NB4 (cell line): ENCODE results near the gene PRKCE.

Experiments used
- DNase-seq: peaks from one replicate; pipeline ENCODE4 v3.0.0; 2010; ENCODE audit warnings: low read depth
- H3K4me3 ChIP-seq: one replicate; pipeline ENCODE4 v1.5.1; 2011; ENCODE audit warnings: mild to moderate bottlenecking, low read depth, low read length, moderate library complexity
- MYC ChIP-seq: IDR thresholded peaks from 2 replicates; pipeline ENCODE4 v1.6.1; 2011; ENCODE audit warnings: low read depth, low read length
- POLR2A ChIP-seq: IDR thresholded peaks from 2 replicates; pipeline ENCODE4 v1.6.1; 2011; ENCODE audit warnings: mild to moderate bottlenecking; ENCODE audit not compliant: insufficient read length; ENCODE audit errors: extremely low read depth
- TF ChIP-seq, protein P1 (sequence below): IDR thresholded peaks from 2 replicates; pipeline ENCODE4 v1.6.1; 2011; ENCODE audit warnings: low read depth, low read length
- TF ChIP-seq, protein P2 (sequence below): IDR thresholded peaks from one replicate; pipeline ENCODE4 v1.5.1; 2012; ENCODE audit warnings: low read depth, low read length

PRKCE gene

DNA sequence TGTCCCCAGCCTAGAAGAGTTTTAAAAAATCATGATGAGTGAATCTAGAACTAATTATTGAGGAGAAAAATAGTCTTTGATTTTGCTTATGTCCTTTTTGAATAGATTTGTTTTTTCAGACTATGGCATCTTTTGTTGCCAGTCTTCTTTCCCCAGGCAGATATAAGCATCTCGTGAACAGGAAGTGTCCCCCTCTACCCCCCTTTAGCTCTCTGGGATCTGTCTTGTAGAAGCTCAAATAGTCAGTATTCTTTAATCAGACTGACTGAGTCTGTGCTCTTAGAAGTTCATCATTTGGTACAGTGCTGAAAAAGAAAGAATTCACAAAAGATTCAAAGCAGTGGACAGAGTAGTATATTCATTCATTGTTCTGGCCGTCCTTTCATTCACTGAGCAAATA is 10.4 kb downstream of the PRKCE start:
- DNase-seq, result no peak
- TF ChIP-seq POLR2A (no peak), MYC (no peak)
- TF ChIP-seq, protein P1, sequence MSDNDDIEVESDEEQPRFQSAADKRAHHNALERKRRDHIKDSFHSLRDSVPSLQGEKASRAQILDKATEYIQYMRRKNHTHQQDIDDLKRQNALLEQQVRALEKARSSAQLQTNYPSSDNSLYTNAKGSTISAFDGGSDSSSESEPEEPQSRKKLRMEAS, result no peak
- TF ChIP-seq, protein P2, sequence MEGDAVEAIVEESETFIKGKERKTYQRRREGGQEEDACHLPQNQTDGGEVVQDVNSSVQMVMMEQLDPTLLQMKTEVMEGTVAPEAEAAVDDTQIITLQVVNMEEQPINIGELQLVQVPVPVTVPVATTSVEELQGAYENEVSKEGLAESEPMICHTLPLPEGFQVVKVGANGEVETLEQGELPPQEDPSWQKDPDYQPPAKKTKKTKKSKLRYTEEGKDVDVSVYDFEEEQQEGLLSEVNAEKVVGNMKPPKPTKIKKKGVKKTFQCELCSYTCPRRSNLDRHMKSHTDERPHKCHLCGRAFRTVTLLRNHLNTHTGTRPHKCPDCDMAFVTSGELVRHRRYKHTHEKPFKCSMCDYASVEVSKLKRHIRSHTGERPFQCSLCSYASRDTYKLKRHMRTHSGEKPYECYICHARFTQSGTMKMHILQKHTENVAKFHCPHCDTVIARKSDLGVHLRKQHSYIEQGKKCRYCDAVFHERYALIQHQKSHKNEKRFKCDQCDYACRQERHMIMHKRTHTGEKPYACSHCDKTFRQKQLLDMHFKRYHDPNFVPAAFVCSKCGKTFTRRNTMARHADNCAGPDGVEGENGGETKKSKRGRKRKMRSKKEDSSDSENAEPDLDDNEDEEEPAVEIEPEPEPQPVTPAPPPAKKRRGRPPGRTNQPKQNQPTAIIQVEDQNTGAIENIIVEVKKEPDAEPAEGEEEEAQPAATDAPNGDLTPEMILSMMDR, result no peak

DNA sequence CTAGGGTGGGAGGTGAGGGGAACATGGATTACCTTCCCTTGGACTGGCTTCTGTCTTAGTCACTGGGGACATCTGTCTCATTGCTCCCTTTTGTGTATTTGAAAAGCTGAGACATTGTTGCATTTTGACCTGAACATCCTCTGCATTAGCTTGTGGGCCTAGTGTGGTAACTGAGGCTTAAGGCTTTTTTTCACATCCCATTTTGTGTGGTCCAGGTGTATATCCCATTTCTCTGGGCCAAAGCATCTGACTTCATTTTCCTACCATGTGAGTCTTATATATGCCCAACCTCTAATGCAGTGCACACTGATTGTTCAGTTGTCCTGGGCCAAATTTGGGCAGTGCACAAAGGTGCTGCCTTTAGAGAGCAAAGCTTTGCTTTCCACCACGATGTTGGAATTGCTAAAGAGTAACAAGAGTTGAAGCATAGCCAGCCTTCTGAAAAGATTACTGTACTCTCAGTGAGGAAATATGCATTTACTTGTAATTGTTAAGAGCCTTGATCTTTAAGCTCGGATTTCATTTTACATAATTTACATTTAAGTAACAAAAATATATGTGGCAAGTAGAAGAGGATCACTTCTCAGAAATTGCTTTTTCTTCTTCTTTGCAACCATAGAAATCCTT is 13.3 kb downstream of the PRKCE start:
- H3K4me3 ChIP-seq, result no peak overlapping the region
- TF ChIP-seq, protein P2, result no peak
- no peak for TF ChIP-seq MYC
- no peak for DNase-seq

More for the DNA sequence above, 10.4 kb downstream of the PRKCE start:
- H3K4me3 ChIP-seq, result no peak overlapping the region

DNA sequence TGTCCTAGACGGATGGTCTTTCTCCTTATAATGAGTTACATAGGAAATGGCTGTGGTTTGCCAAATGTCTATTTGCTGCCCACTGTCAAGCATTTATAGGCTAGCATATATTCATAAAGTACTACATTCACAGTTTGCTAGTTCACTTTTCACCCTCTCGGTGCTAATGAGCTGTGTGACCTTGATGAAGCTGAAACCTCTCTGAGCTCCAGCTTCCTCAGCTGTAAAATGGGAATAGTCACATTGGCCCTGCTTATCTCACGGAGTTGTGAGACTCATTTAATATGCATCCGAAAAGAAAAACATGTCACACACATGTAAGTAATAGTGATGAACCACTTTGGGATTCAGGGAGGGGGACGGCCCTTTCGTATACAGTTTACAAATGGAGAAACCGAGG is 17.0 kb downstream of the PRKCE start:
- DNase-seq, result no peak
- no peak overlapping the region for H3K4me3 ChIP-seq
- TF ChIP-seq MYC, result no peak
- TF ChIP-seq, protein P1, result no peak
- no peak for TF ChIP-seq POLR2A
- TF ChIP-seq, protein P2, result no peak

DNA sequence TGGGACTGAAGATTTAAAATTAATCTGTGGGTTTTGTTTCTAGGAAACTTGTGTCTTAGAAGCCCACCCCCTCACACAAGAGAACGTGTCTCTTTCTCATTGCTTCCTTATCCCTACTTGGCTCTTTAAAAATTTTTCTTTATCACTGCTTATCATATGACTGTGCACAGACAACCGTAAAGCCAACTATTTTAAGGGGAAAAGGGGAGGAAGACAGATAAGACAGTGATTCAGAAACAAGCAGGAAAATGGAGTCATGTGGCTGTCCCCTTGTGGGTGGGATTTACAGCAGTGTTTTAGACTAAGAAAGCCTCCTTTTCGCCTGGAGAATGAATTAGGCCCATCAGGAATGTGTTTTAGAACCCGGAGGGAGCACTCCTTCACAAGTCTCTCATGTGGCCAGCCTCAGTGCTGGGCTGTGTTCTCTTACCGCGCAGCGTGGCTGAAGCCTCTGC is 17.6 kb downstream of the PRKCE start:
- no peak overlapping the region for H3K4me3 ChIP-seq
- TF ChIP-seq, protein P2, result no peak
- TF ChIP-seq, protein P1, result no peak
- TF ChIP-seq POLR2A, result no peak
- TF ChIP-seq MYC, result no peak
- no peak for DNase-seq

DNA sequence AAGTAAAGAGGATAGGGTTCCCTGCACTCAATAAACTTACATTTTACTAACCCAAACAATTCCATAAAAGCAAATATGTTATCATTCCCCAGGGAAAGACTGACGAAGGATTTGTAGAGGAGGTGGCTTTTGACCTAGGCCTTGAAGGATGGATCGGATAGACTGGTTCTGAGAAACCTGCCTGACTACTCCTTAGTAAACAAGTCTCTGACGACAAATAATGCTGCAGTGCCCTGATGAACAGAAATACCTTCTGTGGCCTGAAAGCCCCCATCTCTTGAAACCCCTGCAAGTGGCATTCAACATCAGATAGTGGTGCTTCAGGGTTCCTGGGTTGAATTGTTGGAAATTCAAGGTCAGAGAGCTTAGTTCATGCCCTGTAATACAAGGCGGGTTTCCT is 19.2 kb downstream of the PRKCE start:
- DNase-seq, result no peak
- H3K4me3 ChIP-seq, result no peak overlapping the region
- TF ChIP-seq, protein P1, result no peak
- TF ChIP-seq, protein P2, result no peak
- TF ChIP-seq POLR2A, result no peak
- TF ChIP-seq MYC, result no peak

DNA sequence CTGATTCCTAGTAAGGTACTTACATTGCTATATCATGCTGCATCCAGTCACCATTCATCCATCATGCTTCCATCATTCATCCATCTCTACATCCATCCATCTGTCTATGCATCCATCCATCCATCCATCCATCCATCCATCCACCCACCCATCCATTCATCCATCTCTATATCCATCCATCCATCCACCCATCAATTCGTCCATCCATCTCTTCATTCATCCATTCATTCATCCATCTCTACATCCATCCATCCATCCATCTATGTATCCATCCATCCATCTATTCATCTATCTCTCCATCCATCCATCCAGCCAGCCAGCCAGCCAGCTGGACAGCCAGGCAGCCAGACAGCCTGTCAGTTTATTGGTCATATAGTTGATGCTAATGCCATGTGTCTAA is 20.7 kb downstream of the PRKCE start:
- no peak overlapping the region for H3K4me3 ChIP-seq
- no peak for DNase-seq
- TF ChIP-seq, protein P2, result no peak
- TF ChIP-seq POLR2A (no peak), MYC (no peak)
- TF ChIP-seq, protein P1, result no peak
